HCT116 (cell line): Measurements from ENCODE around the gene HGFAC. TPM values are rescaled to one million over a fixed set of nuclear protein-coding genes. Genes with fewer than 3 reads are reported as not detected.

Source experiments
- ATAC-seq: fragments of 200-7000 bp; cut with Tn5 transposase; 2 replicates; pipeline ENCODE4 v1.9.1; 2020; ENCODE audit warnings: mild to moderate bottlenecking, moderate library complexity
- BruUV-seq: library from RNA; stranded (reverse); fragments of 400-500 nt; replicated peaks from 2 replicates; lab custom pipeline; 2021; lab: Mats Ljungman, UMichigan
- CTCF ChIA-PET: fragments of 300-600 bp; sonication (Branson Sonifier 250); formaldehyde crosslinking; loops from one replicate; lab custom pipeline; 2021; ENCODE audit warnings: antibody characterized with exemption; lab: Charles Lee
- POLR2A ChIA-PET: fragments of 300-600, 350-600 bp; sonication (Branson Sonifier 250); formaldehyde crosslinking; loops from one replicate; lab custom pipeline; 2021; ENCODE audit warnings: antibody characterized with exemption; lab: Charles Lee
- RAD21 ChIA-PET, 2 experiments: fragments of 300-600 bp; sonication (Branson Sonifier 250); formaldehyde crosslinking; loops; one replicate each; lab custom pipeline; 2023; ENCODE audit warnings: low total read pairs in 2 of 2; ENCODE audit not compliant: uncharacterized antibody in 2 of 2, unreplicated experiment in 2 of 2, low non-redundant PET in 1 of 2; lab: Charles Lee
- DNase-seq: peaks from one replicate; pipeline ENCODE4 v3.0.0-alpha.2; 2010; ENCODE audit warnings: low read depth, low spot score
- H2AFZ ChIP-seq: fragments of 200-600 bp; shearing (Covaris generic), sonication (generic); 2 replicates; pipeline ENCODE4 v1.6.1; 2017; ENCODE audit warnings: low read depth, mixed run types, mixed read lengths, antibody characterized with exemption, low read length; ENCODE audit not compliant: poor library complexity, severe bottlenecking
- H3K27ac ChIP-seq: 2 replicates; pipeline ENCODE4 v1.5.1; 2012; ENCODE audit warnings: low read depth, low read length
- H3K27me3 ChIP-seq: fragments of 200-600 bp; sonication (generic); 2 replicates; pipeline ENCODE4 v1.6.1; 2016; ENCODE audit warnings: mixed run types, low read length, mixed read lengths; ENCODE audit not compliant: insufficient read depth
- H3K36me3 ChIP-seq, 2 experiments: fragments of 200-500 bp in 1 of 2; fragments of 200-600 bp in 1 of 2; sonication (Bioruptor generic) in 1 of 2; sonication (generic) in 1 of 2; 2 replicates each; pipeline versions ENCODE4 v1.5.1 to v1.6.1; 2014 to 2016; ENCODE audit warnings: low read length in 2 of 2, inconsistent platforms in 1 of 2, mixed read lengths in 1 of 2, mixed run types in 1 of 2; ENCODE audit not compliant: insufficient read depth in 2 of 2, control insufficient read depth in 1 of 2
- H3K4me1 ChIP-seq, 2 experiments: fragments of 200-600 bp in 1 of 2; sonication (generic) in 1 of 2; 2 replicates each; pipeline versions ENCODE4 v1.5.1 to v1.6.1; 2012 to 2017; ENCODE audit warnings: low read length in 2 of 2, inconsistent platforms in 1 of 2, mild to moderate bottlenecking in 1 of 2, mixed read lengths in 1 of 2, mixed run types in 1 of 2, moderate library complexity in 1 of 2; ENCODE audit not compliant: insufficient read depth in 2 of 2, control insufficient read depth in 1 of 2
- H3K4me2 ChIP-seq: fragments of 200-600 bp; sonication (generic); 2 replicates; pipeline ENCODE4 v1.6.1; 2017; ENCODE audit warnings: mixed run types, low read length, mixed read lengths
- H3K4me3 ChIP-seq, 2 experiments: fragments of 200-600 bp in 1 of 2; sonication (generic) in 1 of 2; replicated peaks in 1 of 2; 2 replicates each; pipeline ENCODE4 v1.5.1; 2011 to 2016; ENCODE audit warnings: low read length in 2 of 2, control low read depth in 1 of 2, low read depth in 1 of 2, mild to moderate bottlenecking in 1 of 2, mixed read lengths in 1 of 2, mixed run types in 1 of 2
- H3K79me2 ChIP-seq: fragments of 200-600 bp; sonication (generic); 2 replicates; pipeline ENCODE4 v1.6.1; 2017; ENCODE audit warnings: mild to moderate bottlenecking, mixed run types, low read length, moderate library complexity, mixed read lengths; ENCODE audit not compliant: insufficient read depth
- H3K9ac ChIP-seq: fragments of 200-600 bp; sonication (generic); 2 replicates; pipeline ENCODE4 v1.6.1; 2016; ENCODE audit warnings: low read length, mixed read lengths
- H3K9me2 ChIP-seq: fragments of 200-600 bp; sonication (generic), shearing (Covaris generic); 2 replicates; pipeline ENCODE4 v1.6.1; 2017; ENCODE audit warnings: mixed run types, mild to moderate bottlenecking, moderate library complexity; ENCODE audit not compliant: insufficient read depth
- H3K9me3 ChIP-seq, 2 experiments: fragments of 200-500 bp in 1 of 2; fragments of 200-600 bp in 1 of 2; sonication (Bioruptor generic) in 1 of 2; sonication (generic) in 1 of 2; 2 replicates each; pipeline ENCODE4 v1.6.1; 2014 to 2017; ENCODE audit warnings: low read length in 2 of 2, mixed read lengths in 2 of 2, inconsistent platforms in 1 of 2, low read depth in 1 of 2, mild to moderate bottlenecking in 1 of 2, mixed run types in 1 of 2, moderate library complexity in 1 of 2; ENCODE audit not compliant: control insufficient read depth in 1 of 2, insufficient read depth in 1 of 2
- H4K20me1 ChIP-seq: fragments of 200-600 bp; sonication (generic), shearing (Covaris generic); 2 replicates; pipeline ENCODE4 v1.6.1; 2017; ENCODE audit warnings: mixed run types, mild to moderate bottlenecking, moderate library complexity; ENCODE audit not compliant: insufficient read depth
- CBX3 ChIP-seq: IDR thresholded peaks from 2 replicates; pipeline ENCODE4 v1.6.1; 2012; ENCODE audit warnings: low read depth
- ELF1 ChIP-seq: IDR thresholded peaks from 2 replicates; pipeline ENCODE4 v1.6.1; 2012; ENCODE audit warnings: low read depth, borderline replicate concordance
- EZH2 ChIP-seq: fragments of 200-600 bp; sonication (generic); IDR thresholded peaks from 2 replicates; pipeline ENCODE4 v1.6.1; 2017; ENCODE audit warnings: antibody characterized with exemption, mixed run types
- FOSL1 ChIP-seq: IDR thresholded peaks from 2 replicates; pipeline ENCODE4 v1.6.1; 2012; ENCODE audit warnings: low read depth
- JUND ChIP-seq: IDR thresholded peaks from 2 replicates; pipeline ENCODE4 v1.6.1; 2012
- MAX ChIP-seq: IDR thresholded peaks from 2 replicates; pipeline ENCODE4 v1.6.1; 2012
- POLR2A ChIP-seq: IDR thresholded peaks from 2 replicates; pipeline ENCODE4 v1.7.0; 2011; ENCODE audit warnings: borderline replicate concordance; ENCODE audit not compliant: insufficient read depth, insufficient read length; ENCODE audit errors: extremely low read depth
- POLR2AphosphoS5 ChIP-seq: IDR thresholded peaks from 2 replicates; pipeline ENCODE4 v1.6.1; 2011; ENCODE audit warnings: mild to moderate bottlenecking, low read depth, low read length, moderate library complexity
- RAD21 ChIP-seq: IDR thresholded peaks from 2 replicates; pipeline ENCODE4 v1.6.1; 2012; ENCODE audit warnings: low read depth, mild to moderate bottlenecking
- SIN3A ChIP-seq: IDR thresholded peaks from 2 replicates; pipeline ENCODE4 v1.6.1; 2012; ENCODE audit warnings: low read depth
- SRF ChIP-seq: IDR thresholded peaks from 2 replicates; pipeline ENCODE4 v1.6.1; 2012; ENCODE audit warnings: low read depth
- TCF7L2 ChIP-seq: IDR thresholded peaks from 2 replicates; pipeline ENCODE4 v1.7.0; 2011; ENCODE audit warnings: borderline replicate concordance, inconsistent platforms; ENCODE audit not compliant: insufficient read depth, insufficient read length; ENCODE audit errors: extremely low read depth
- YY1 ChIP-seq: IDR thresholded peaks from 2 replicates; pipeline ENCODE4 v1.6.1; 2011; ENCODE audit warnings: low read length, low read depth, moderate library complexity, mild to moderate bottlenecking; ENCODE audit not compliant: insufficient replicate concordance; ENCODE audit errors: extremely low read depth
- ZBTB33 ChIP-seq: IDR thresholded peaks from 2 replicates; pipeline ENCODE4 v1.6.1; 2011; ENCODE audit warnings: mild to moderate bottlenecking, low read length, moderate library complexity; ENCODE audit not compliant: insufficient replicate concordance; ENCODE audit errors: extremely low read depth
- ZFX ChIP-seq: fragments of 450-650 bp; IDR thresholded peaks from 2 replicates; pipeline ENCODE4 v1.6.1; 2017
- ZNF274 ChIP-seq: fragments of 200-500 bp; sonication (Bioruptor generic); IDR thresholded peaks from 2 replicates; pipeline ENCODE4 v1.6.1; 2014; ENCODE audit warnings: mild to moderate bottlenecking, low read depth, low read length, inconsistent platforms
- intact Hi-C: fragments of 100-400 bp; cut with micrococcal nuclease; formaldehyde crosslinking; loops from 2 replicates; pipeline ENCODE4 v1.10.0; 2022
- total RNA-seq: library from RNA; stranded (reverse); gene quantifications from one replicate; pipeline ENCODE4 v1.2.1, GENCODE V29; 2021; ENCODE audit not compliant: unreplicated experiment
- TF ChIP-seq, protein P1 (sequence below): IDR thresholded peaks from 2 replicates; pipeline ENCODE4 v1.6.1; 2012
- TF ChIP-seq, protein P2 (sequence below): IDR thresholded peaks from 2 replicates; pipeline ENCODE4 v1.6.1; 2012; ENCODE audit warnings: low read depth
- TF ChIP-seq, protein P3 (sequence below), 3 experiments: fragments of 200-600 bp in 1 of 3; sonication (generic) in 1 of 3; IDR thresholded peaks in 2 of 3; conservative IDR thresholded peaks in 1 of 3; 2 replicates each; pipeline ENCODE4 v1.5.1; 2012 to 2017; ENCODE audit warnings: low read depth in 2 of 3, low read length in 2 of 3, antibody characterized with exemption in 1 of 3, borderline replicate concordance in 1 of 3, control low read depth in 1 of 3, mild to moderate bottlenecking in 1 of 3, mixed read lengths in 1 of 3, mixed run types in 1 of 3, moderate library complexity in 1 of 3; ENCODE audit not compliant: insufficient read depth in 1 of 3

HGFAC gene
- total RNA-seq, 1 experiment from 2014 or later, result 1.1 TPM

GRCh38 chr4:3476341-3476747 is 34.6 kb downstream of the HGFAC start:
- Histone ChIP-seq H3K9me2 (no peaks in the 10 kb centered on the region), H3K27ac (no peak overlapping the region), H3K4me1 (peaks cover 0 to 7% of the 10 kb centered on the region in 2 experiments; a peak in 3 of 4 replicates), H3K4me3 (no peak overlapping the region), H3K9ac (no peak overlapping the region), H2AFZ (no peak overlapping the region), H3K36me3 (no peaks in the 10 kb centered on the region), H3K27me3 (no peaks in the 10 kb centered on the region), H4K20me1 (no peaks in the 10 kb centered on the region), H3K9me3 (no peaks in the 10 kb centered on the region), H3K79me2 (no peaks in the 10 kb centered on the region), H3K4me2 (no peak overlapping the region)
- RAD21 ChIA-PET, result no interaction called here
- TF ChIP-seq RAD21, result no peak
- no peak for TF ChIP-seq ZFX
- no peak for TF ChIP-seq EZH2
- no peak for TF ChIP-seq CBX3
- no peak for TF ChIP-seq SRF
- no peak for TF ChIP-seq ZBTB33
- no peak for TF ChIP-seq TCF7L2
- TF ChIP-seq, protein P1, sequence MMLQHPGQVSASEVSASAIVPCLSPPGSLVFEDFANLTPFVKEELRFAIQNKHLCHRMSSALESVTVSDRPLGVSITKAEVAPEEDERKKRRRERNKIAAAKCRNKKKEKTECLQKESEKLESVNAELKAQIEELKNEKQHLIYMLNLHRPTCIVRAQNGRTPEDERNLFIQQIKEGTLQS, result no peak
- TF ChIP-seq, protein P2, sequence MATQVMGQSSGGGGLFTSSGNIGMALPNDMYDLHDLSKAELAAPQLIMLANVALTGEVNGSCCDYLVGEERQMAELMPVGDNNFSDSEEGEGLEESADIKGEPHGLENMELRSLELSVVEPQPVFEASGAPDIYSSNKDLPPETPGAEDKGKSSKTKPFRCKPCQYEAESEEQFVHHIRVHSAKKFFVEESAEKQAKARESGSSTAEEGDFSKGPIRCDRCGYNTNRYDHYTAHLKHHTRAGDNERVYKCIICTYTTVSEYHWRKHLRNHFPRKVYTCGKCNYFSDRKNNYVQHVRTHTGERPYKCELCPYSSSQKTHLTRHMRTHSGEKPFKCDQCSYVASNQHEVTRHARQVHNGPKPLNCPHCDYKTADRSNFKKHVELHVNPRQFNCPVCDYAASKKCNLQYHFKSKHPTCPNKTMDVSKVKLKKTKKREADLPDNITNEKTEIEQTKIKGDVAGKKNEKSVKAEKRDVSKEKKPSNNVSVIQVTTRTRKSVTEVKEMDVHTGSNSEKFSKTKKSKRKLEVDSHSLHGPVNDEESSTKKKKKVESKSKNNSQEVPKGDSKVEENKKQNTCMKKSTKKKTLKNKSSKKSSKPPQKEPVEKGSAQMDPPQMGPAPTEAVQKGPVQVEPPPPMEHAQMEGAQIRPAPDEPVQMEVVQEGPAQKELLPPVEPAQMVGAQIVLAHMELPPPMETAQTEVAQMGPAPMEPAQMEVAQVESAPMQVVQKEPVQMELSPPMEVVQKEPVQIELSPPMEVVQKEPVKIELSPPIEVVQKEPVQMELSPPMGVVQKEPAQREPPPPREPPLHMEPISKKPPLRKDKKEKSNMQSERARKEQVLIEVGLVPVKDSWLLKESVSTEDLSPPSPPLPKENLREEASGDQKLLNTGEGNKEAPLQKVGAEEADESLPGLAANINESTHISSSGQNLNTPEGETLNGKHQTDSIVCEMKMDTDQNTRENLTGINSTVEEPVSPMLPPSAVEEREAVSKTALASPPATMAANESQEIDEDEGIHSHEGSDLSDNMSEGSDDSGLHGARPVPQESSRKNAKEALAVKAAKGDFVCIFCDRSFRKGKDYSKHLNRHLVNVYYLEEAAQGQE, result no peak
- TF ChIP-seq, protein P3, sequence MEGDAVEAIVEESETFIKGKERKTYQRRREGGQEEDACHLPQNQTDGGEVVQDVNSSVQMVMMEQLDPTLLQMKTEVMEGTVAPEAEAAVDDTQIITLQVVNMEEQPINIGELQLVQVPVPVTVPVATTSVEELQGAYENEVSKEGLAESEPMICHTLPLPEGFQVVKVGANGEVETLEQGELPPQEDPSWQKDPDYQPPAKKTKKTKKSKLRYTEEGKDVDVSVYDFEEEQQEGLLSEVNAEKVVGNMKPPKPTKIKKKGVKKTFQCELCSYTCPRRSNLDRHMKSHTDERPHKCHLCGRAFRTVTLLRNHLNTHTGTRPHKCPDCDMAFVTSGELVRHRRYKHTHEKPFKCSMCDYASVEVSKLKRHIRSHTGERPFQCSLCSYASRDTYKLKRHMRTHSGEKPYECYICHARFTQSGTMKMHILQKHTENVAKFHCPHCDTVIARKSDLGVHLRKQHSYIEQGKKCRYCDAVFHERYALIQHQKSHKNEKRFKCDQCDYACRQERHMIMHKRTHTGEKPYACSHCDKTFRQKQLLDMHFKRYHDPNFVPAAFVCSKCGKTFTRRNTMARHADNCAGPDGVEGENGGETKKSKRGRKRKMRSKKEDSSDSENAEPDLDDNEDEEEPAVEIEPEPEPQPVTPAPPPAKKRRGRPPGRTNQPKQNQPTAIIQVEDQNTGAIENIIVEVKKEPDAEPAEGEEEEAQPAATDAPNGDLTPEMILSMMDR (IDR thresholded peaks at IDR 0.05 in 2 of 3, conservative IDR thresholded peaks at IDR 0.05 in 1 of 3; ENCODE audit: borderline replicate concordance in 1 of 3, insufficient read depth in 1 of 3, low read depth in 2 of 3, low read length in 2 of 3), result no peak
- no peak for TF ChIP-seq JUND
- no peak for TF ChIP-seq ELF1
- no peak for TF ChIP-seq MAX
- no peak for TF ChIP-seq YY1
- TF ChIP-seq ZNF274, result no peak
- no peak for TF ChIP-seq POLR2A
- no peak for TF ChIP-seq POLR2AphosphoS5
- TF ChIP-seq SIN3A, result no peak
- no peak for TF ChIP-seq FOSL1
- intact Hi-C loops, result no loop called here
- DNase-seq (no peak), ATAC-seq (no peak)
- CTCF ChIA-PET, result no interaction called here
- BruUV-seq, result no TSS peak
- POLR2A ChIA-PET, result no interaction called here
